OCI-LY1 (cell line): ENCODE data around the gene RPL12.

Source experiments
- H2AFZ ChIP-seq: fragments of 200-600 bp; sonication (generic), shearing (Covaris generic); 2 replicates; pipeline ENCODE4 v1.6.0; 2014; ENCODE audit warnings: antibody characterized with exemption, mild to moderate bottlenecking, low read length
- H3F3A ChIP-seq: fragments of 200-600 bp; sonication (generic), shearing (Covaris generic); 2 replicates; pipeline ENCODE4 v1.6.0; 2014; ENCODE audit warnings: mild to moderate bottlenecking, antibody characterized with exemption, low read length, moderate library complexity; ENCODE audit not compliant: insufficient read depth
- H3K27ac ChIP-seq: fragments of 200-600 bp; sonication (generic); 2 replicates; pipeline ENCODE4 v1.5.1; 2014; ENCODE audit warnings: low read length, mixed run types, mild to moderate bottlenecking, low read depth; ENCODE audit not compliant: poor library complexity, severe bottlenecking
- H3K27me3 ChIP-seq: fragments of 200-600 bp; sonication (generic); 2 replicates; pipeline ENCODE4 v1.6.0; 2014; ENCODE audit warnings: antibody characterized with exemption, mild to moderate bottlenecking, low read length, moderate library complexity; ENCODE audit not compliant: insufficient read depth
- H3K36me3 ChIP-seq: fragments of 200-600 bp; sonication (generic); 2 replicates; pipeline ENCODE4 v1.6.1; 2014; ENCODE audit warnings: mild to moderate bottlenecking, antibody characterized with exemption, low read length, moderate library complexity, mixed read lengths; ENCODE audit not compliant: insufficient read depth
- H3K4me1 ChIP-seq: fragments of 200-600 bp; sonication (generic); 2 replicates; pipeline ENCODE4 v1.5.1; 2014; ENCODE audit warnings: mild to moderate bottlenecking, low read length, moderate library complexity; ENCODE audit not compliant: insufficient read depth, severe bottlenecking
- H3K4me2 ChIP-seq: fragments of 200-600 bp; sonication (generic), shearing (Covaris generic); 2 replicates; pipeline ENCODE4 v1.6.1; 2014; ENCODE audit warnings: low read length
- H3K4me3 ChIP-seq: fragments of 200-600 bp; sonication (generic); 2 replicates; pipeline ENCODE4 v1.5.1; 2014; ENCODE audit warnings: low read length, low read depth, mild to moderate bottlenecking, mixed read lengths; ENCODE audit not compliant: poor library complexity, severe bottlenecking
- H3K79me2 ChIP-seq: fragments of 200-600 bp; shearing (Covaris generic); 2 replicates; pipeline ENCODE4 v1.6.1; 2016; ENCODE audit warnings: mixed run types, low read length, mixed read lengths; ENCODE audit not compliant: insufficient read depth
- H3K9ac ChIP-seq: fragments of 200-600 bp; sonication (generic), shearing (Covaris generic); 2 replicates; pipeline ENCODE4 v1.6.1; 2014; ENCODE audit warnings: mild to moderate bottlenecking, low read length, mixed read lengths
- H3K9me2 ChIP-seq: fragments of 200-600 bp; sonication (generic), shearing (Covaris generic); 2 replicates; pipeline ENCODE4 v1.6.1; 2014; ENCODE audit warnings: low read depth, mild to moderate bottlenecking, low read length, mixed read lengths
- H3K9me3 ChIP-seq: fragments of 200-600 bp; shearing (Covaris generic); 2 replicates; pipeline ENCODE4 v1.6.1; 2014; ENCODE audit warnings: low read length, mixed read lengths
- H4K20me1 ChIP-seq: fragments of 200-600 bp; sonication (generic), shearing (Covaris generic); 2 replicates; pipeline ENCODE4 v1.6.0; 2016; ENCODE audit warnings: mild to moderate bottlenecking, low read length; ENCODE audit not compliant: insufficient read depth
- EZH2 ChIP-seq: fragments of 200-600 bp; sonication (generic), shearing (Covaris generic); IDR thresholded peaks from 2 replicates; pipeline ENCODE4 v1.8.0; 2017; ENCODE audit warnings: borderline replicate concordance, mixed run types, mild to moderate bottlenecking, antibody characterized with exemption, low read length, moderate library complexity, mixed read lengths
- TF ChIP-seq, protein P1 (sequence below): fragments of 200-600 bp; sonication (generic), shearing (Covaris generic); IDR thresholded peaks from 2 replicates; pipeline ENCODE4 v1.5.1; 2017; ENCODE audit warnings: mild to moderate bottlenecking, antibody characterized with exemption, low read length, moderate library complexity, mixed read lengths

The RPL12 gene

DNA sequence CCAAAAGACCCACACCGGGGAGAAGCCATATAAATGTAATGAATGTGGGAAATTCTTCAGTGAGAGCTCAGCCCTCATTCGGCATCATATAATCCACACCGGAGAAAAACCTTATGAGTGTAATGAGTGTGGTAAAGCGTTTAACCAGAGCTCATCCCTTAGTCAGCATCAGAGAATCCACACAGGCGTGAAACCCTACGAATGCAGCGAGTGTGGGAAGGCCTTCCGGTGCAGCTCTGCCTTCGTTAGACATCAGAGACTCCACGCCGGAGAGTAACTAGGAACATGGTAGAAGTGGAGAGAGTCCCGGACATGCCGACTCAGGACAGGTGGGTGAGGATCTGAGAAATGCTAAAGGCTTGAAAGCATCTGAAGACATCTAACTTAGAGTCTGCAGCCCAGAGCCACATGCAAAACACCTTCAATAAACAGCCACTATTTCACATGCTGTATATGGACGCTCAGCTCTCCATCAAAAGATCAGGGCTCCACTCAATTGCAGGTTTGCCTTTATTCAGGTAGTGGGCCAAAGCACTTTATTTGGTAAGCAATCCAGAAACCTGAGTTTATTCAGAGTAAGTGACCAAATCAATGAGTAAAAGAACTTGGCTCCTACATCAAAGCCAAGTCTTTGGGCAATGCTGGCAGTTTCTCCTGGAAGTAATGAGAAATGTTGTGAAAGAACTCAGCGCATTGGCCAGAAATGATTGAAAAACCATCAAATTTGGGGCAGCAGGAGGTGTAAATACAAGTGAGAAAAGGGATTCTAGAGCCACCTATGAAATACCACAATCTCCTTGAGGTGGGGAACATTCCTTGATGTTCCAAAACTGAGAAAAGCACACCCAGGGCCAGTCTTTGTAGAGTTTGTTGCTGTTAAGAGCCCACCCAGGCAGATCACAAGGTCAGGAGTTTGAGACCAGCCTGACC, 6.0 kb downstream of the RPL12 start:
- Histone ChIP-seq H3K9me2 (no peaks in the 10 kb centered on the region), H3K4me2 (no peak overlapping the region), H2AFZ (no peak overlapping the region), H3K27ac (no peak overlapping the region), H3K27me3 (no peaks in the 10 kb centered on the region), H3K9me3 (peaks cover 38% of the 10 kb centered on the region), H4K20me1 (no peaks in the 10 kb centered on the region), H3K79me2 (peaks cover 7% of the 10 kb centered on the region), H3K4me1 (peaks cover 13% of the 10 kb centered on the region), H3K36me3 (peaks cover 96% of the 10 kb centered on the region), H3K9ac (no peak overlapping the region), H3K4me3 (no peak overlapping the region), H3F3A (peaks cover 23% of the 10 kb centered on the region)
- TF ChIP-seq, protein P1, sequence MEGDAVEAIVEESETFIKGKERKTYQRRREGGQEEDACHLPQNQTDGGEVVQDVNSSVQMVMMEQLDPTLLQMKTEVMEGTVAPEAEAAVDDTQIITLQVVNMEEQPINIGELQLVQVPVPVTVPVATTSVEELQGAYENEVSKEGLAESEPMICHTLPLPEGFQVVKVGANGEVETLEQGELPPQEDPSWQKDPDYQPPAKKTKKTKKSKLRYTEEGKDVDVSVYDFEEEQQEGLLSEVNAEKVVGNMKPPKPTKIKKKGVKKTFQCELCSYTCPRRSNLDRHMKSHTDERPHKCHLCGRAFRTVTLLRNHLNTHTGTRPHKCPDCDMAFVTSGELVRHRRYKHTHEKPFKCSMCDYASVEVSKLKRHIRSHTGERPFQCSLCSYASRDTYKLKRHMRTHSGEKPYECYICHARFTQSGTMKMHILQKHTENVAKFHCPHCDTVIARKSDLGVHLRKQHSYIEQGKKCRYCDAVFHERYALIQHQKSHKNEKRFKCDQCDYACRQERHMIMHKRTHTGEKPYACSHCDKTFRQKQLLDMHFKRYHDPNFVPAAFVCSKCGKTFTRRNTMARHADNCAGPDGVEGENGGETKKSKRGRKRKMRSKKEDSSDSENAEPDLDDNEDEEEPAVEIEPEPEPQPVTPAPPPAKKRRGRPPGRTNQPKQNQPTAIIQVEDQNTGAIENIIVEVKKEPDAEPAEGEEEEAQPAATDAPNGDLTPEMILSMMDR = no peak
- TF ChIP-seq EZH2 = no peak

DNA sequence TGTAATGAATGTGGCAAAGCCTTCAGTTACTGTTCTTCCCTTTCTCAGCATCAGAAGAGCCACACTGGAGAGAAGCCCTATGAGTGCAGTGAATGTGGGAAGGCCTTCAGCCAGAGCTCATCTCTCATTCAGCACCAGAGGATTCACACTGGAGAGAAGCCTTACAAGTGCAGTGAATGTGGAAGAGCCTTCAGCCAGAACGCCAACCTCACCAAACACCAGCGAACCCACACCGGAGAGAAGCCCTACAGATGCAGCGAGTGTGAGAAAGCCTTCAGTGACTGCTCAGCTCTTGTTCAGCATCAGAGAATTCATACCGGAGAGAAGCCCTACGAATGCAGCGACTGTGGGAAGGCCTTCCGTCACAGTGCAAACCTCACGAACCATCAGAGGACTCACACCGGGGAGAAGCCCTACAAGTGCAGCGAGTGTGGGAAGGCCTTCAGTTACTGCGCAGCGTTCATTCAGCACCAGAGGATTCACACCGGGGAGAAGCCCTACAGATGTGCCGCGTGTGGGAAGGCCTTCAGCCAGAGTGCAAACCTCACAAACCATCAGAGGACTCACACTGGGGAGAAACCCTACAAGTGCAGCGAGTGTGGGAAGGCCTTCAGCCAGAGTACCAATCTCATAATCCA, 6.8 kb downstream of the RPL12 start:
- H3K9me2 ChIP-seq = no peaks in the 10 kb centered on the region
- H3F3A ChIP-seq = peaks cover 23% of the 10 kb centered on the region
- H3K27ac ChIP-seq = no peak overlapping the region
- TF ChIP-seq, protein P1 = no peak
- TF ChIP-seq EZH2 = no peak
- H3K4me3 ChIP-seq = no peak overlapping the region
- no peaks in the 10 kb centered on the region for H3K79me2 ChIP-seq
- peaks cover 5% of the 10 kb centered on the region for H3K4me1 ChIP-seq
- peaks cover 35% of the 10 kb centered on the region for H3K9me3 ChIP-seq
- no peak overlapping the region for H3K9ac ChIP-seq
- no peaks in the 10 kb centered on the region for H4K20me1 ChIP-seq
- H2AFZ ChIP-seq = no peak overlapping the region
- H3K36me3 ChIP-seq = peaks cover 96% of the 10 kb centered on the region
- no peak overlapping the region for H3K4me2 ChIP-seq
- no peaks in the 10 kb centered on the region for H3K27me3 ChIP-seq

- H3K9ac ChIP-seq = no peak overlapping the region
- no peak overlapping the region for H2AFZ ChIP-seq
- no peaks in the 10 kb centered on the region for H3K27me3 ChIP-seq
- H3F3A ChIP-seq = no peaks in the 10 kb centered on the region
- H3K9me3 ChIP-seq = 0 out of 2 replicates have a peak, but pooled peaks cover 3% of the 10 kb centered on the region
- no peak overlapping the region for H3K4me3 ChIP-seq
- H3K79me2 ChIP-seq = no peaks in the 10 kb centered on the region
- H3K4me1 ChIP-seq = no peaks in the 10 kb centered on the region
- TF ChIP-seq EZH2 = no peak
- TF ChIP-seq, protein P1 = no peak
- H3K4me2 ChIP-seq = no peak overlapping the region
- H3K36me3 ChIP-seq = peaks cover 95% of the 10 kb centered on the region
- H3K27ac ChIP-seq = no peak overlapping the region
- H4K20me1 ChIP-seq = no peaks in the 10 kb centered on the region
- H3K9me2 ChIP-seq = no peaks in the 10 kb centered on the region
Measured at GRCh38 chr9:127438394-127438793, 12.8 kb downstream of the RPL12 start.
